T-helper 1 cell treated with Interleukin-12 subunit alpha and Interleukin-12 subunit beta and Interleukin-4 antibody, amounts not matched to agents 30 μg/mL and 1 μg/mL, for 36 hours (primary cell): ENCODE results near the gene KCNAB3.
"Not testable (repeated sequence)": the region's sequence is repeated elsewhere in the genome, so short reads cannot be mapped to it uniquely, and the experiment has no call there.

Source experiments
- H3K27ac Mint-ChIP-seq: one replicate; pipeline ENCODE4 v1.8.0; 2021; ENCODE audit warnings: mild to moderate bottlenecking, mixed read lengths
- H3K27me3 Mint-ChIP-seq: one replicate; pipeline ENCODE4 v1.8.0; 2021; ENCODE audit warnings: low read depth, mixed read lengths
- H3K36me3 Mint-ChIP-seq: one replicate; pipeline ENCODE4 v1.8.0; 2021; ENCODE audit warnings: low read depth, mixed read lengths
- H3K4me1 Mint-ChIP-seq: one replicate; pipeline ENCODE4 v1.8.0; 2021; ENCODE audit warnings: low read depth, mixed read lengths
- H3K4me3 Mint-ChIP-seq: one replicate; pipeline ENCODE4 v1.8.0; 2021; ENCODE audit warnings: mild to moderate bottlenecking, moderate library complexity, mixed read lengths
- H3K9me3 Mint-ChIP-seq: one replicate; pipeline ENCODE4 v1.8.0; 2021; ENCODE audit warnings: mixed read lengths

The KCNAB3 gene

GRCh38 chr17:7929158-7930023 lies at the start of gene KCNAB3:
Gene KCNAB3 (minus strand): TSS chr17:7929856. CDS start chr17:7929435, 421 bp downstream.
- Mint-ChIP-seq H3K4me1 (peaks cover 37% of the 10 kb centered on the region), H3K27ac (peak within 1 kb of the TSS; percentile 100), H3K36me3 (peaks cover 12% of the 10 kb centered on the region), H3K4me3 (peak within 1 kb of the TSS; percentile 100), H3K9me3 (no peaks in the 10 kb centered on the region), H3K27me3 (no peaks in the 10 kb centered on the region)

DNA sequence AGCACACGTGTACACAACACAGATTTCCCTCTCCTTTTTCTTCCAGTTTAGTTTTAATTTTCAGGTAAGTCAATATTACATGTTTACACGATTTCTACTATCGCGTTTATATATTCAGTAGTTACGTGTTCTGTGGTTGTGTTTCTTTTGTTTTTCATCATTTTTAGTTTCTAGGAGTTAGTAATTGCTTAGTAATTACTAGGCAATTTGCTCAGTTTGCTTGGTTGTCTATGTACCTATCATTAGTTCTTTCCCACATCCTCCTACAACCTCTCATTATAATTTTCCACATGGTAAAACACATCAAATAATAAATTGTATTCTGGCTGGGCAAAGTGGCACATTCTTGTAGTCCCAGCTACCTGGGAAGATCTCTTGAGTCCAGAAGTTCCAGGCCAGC lies 48.1 kb upstream of the KCNAB3 start:
- Mint-ChIP-seq H3K27ac (no peak overlapping the region), H3K36me3 (peaks cover 16% of the 10 kb centered on the region)

GRCh38 chr17:7977039-7977438 lies 47.4 kb upstream of the KCNAB3 start:
- Mint-ChIP-seq H3K9me3 (peaks cover 22% of the 10 kb centered on the region), H3K27me3 (peaks cover 15% of the 10 kb centered on the region), H3K27ac (no peak overlapping the region), H3K36me3 (peaks cover 16% of the 10 kb centered on the region), H3K4me1 (no peaks in the 10 kb centered on the region), H3K4me3 (no peak overlapping the region)

More for the DNA sequence above, 48.1 kb upstream of the KCNAB3 start:
- Mint-ChIP-seq H3K27me3 (peaks cover 22% of the 10 kb centered on the region), H3K9me3 (peaks cover 22% of the 10 kb centered on the region), H3K4me3 (no peak overlapping the region), H3K4me1 (no peaks in the 10 kb centered on the region)

DNA sequence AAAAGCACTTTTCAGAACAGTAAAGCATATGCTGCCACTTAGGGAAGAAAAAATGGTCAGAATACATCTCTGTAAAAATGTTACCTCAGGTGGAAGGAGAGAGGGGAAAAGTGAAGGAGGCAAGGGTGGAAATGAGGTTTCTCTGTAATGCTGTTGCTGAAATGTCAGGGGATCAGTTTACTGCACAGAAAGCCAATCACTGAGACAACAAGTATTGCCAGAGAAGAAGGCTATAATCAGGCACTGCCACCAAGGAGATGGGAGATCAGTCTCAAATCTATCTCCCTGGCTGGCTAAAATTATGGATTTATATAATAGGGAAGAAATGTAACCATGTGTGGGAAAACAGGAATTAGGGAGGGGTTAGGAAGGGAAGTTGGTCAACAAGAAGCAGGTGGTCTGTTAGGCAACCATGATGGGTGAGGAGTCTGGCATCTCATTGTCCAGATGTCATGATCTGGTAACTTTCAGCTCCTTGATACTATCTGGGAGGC lies 45.0 kb upstream of the KCNAB3 start:
- H3K27me3 Mint-ChIP-seq = peaks cover 11% of the 10 kb centered on the region
- no peak overlapping the region for H3K4me3 Mint-ChIP-seq
- peaks cover 16% of the 10 kb centered on the region for H3K36me3 Mint-ChIP-seq
- H3K9me3 Mint-ChIP-seq = peaks cover 22% of the 10 kb centered on the region
- H3K4me1 Mint-ChIP-seq = no peaks in the 10 kb centered on the region
- no peak overlapping the region for H3K27ac Mint-ChIP-seq

DNA sequence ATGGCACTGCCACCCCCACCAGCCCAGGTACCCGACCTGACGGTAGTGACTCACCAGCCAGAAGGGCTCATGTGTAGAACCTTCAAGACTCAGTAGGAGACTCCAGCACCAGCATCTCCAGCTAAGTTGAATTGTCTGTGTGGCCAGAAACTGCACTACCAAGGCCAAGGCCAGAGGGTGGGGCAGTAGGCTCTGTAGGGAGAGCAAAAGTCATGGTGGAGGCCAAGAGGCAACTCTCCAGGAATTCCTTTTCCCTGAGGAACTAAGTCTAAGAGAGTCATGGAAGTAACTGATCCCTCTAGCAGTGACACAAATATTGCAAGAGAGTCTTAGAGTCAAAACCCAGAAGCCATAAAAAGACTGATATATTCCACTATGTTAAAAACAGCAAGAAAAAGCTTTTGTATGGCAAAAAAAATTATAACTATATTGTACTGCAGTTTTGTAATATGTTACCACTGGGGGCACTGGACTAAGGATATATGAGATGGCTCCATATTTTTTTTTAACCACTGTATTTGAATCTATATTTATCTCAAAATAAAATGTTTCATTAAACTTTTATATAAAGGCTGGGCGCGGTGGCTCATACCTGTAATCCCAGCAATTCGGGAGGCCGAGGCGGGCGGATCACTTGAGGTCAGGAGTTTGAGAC lies 42.6 kb upstream of the KCNAB3 start:
- H3K4me1 Mint-ChIP-seq = no peaks in the 10 kb centered on the region
- H3K27me3 Mint-ChIP-seq = peaks cover 10% of the 10 kb centered on the region
- peaks cover 14% of the 10 kb centered on the region for H3K36me3 Mint-ChIP-seq
- peaks cover 22% of the 10 kb centered on the region for H3K9me3 Mint-ChIP-seq
- H3K27ac Mint-ChIP-seq = no peak overlapping the region
- no peak overlapping the region for H3K4me3 Mint-ChIP-seq

- Mint-ChIP-seq H3K36me3 (peaks cover 11% of the 10 kb centered on the region), H3K27me3 (peaks cover 4% of the 10 kb centered on the region), H3K4me3 (no peak overlapping the region), H3K9me3 (peaks cover 17% of the 10 kb centered on the region), H3K27ac (no peak overlapping the region), H3K4me1 (no peaks in the 10 kb centered on the region)
Observed at GRCh38 chr17:7971651-7972050, 42.0 kb upstream of the KCNAB3 start.

DNA sequence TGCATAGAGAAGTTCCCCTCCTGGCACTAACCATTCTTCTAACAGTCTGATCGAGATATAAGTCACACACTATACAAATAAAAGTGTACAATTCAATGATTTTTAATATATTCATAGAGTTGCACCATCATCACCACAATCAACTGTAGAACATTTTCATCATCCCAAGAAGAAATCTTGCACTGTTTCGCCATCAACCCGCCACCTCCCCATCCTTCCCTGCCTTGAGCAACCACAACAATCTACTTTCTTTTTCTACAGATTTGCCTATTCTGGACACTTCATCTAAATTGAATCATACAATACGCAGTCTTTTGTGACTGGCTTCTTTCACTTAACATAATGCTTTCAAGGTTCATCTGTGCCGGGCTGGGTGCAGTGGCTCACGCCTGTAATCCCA lies 39.8 kb upstream of the KCNAB3 start:
- Mint-ChIP-seq H3K27me3 (no peaks in the 10 kb centered on the region), H3K4me3 (no peak overlapping the region), H3K4me1 (no peaks in the 10 kb centered on the region)

DNA sequence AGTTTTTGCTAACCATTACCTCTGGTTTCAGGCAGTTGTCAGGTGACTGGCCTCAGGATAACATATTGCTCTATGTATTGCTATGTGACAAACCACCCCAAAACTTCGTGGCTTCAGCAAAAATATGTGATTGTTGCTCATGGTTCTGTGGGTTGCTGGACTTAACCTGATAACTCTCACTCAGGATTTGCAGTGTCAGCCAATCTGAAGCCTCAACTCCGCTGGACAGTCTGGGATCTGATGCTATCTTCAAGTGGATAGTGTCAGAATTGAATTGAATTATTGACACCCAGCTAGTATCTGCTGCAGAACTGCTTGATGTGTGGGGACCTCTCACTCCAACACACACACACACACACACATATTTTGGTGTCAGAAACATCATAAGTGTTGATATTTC lies 38.1 kb upstream of the KCNAB3 start:
- Mint-ChIP-seq H3K36me3 (no peaks in the 10 kb centered on the region), H3K27me3 (no peaks in the 10 kb centered on the region), H3K9me3 (no peaks in the 10 kb centered on the region)

More for the DNA sequence above, 39.8 kb upstream of the KCNAB3 start:
- Mint-ChIP-seq H3K36me3 (peaks cover 2% of the 10 kb centered on the region), H3K27ac (no peak overlapping the region), H3K9me3 (peaks cover 4% of the 10 kb centered on the region)

GRCh38 chr17:7961421-7961820 lies 31.8 kb upstream of the KCNAB3 start:
- Mint-ChIP-seq H3K27ac (no peak overlapping the region), H3K36me3 (no peaks in the 10 kb centered on the region), H3K4me1 (peaks cover 2% of the 10 kb centered on the region), H3K9me3 (no peaks in the 10 kb centered on the region), H3K4me3 (no peak overlapping the region), H3K27me3 (peaks cover 11% of the 10 kb centered on the region)

More for the DNA sequence above, 38.1 kb upstream of the KCNAB3 start:
- Mint-ChIP-seq H3K4me1 (no peaks in the 10 kb centered on the region), H3K27ac (no peak overlapping the region), H3K4me3 (no peak overlapping the region)

GRCh38 chr17:7959503-7960253 lies 30.0 kb upstream of the KCNAB3 start:
- no peak overlapping the region for H3K4me3 Mint-ChIP-seq
- H3K9me3 Mint-ChIP-seq = no peaks in the 10 kb centered on the region
- H3K36me3 Mint-ChIP-seq = no peaks in the 10 kb centered on the region
- H3K4me1 Mint-ChIP-seq = peaks cover 2% of the 10 kb centered on the region
- no peak overlapping the region for H3K27ac Mint-ChIP-seq
- peaks cover 11% of the 10 kb centered on the region for H3K27me3 Mint-ChIP-seq

DNA sequence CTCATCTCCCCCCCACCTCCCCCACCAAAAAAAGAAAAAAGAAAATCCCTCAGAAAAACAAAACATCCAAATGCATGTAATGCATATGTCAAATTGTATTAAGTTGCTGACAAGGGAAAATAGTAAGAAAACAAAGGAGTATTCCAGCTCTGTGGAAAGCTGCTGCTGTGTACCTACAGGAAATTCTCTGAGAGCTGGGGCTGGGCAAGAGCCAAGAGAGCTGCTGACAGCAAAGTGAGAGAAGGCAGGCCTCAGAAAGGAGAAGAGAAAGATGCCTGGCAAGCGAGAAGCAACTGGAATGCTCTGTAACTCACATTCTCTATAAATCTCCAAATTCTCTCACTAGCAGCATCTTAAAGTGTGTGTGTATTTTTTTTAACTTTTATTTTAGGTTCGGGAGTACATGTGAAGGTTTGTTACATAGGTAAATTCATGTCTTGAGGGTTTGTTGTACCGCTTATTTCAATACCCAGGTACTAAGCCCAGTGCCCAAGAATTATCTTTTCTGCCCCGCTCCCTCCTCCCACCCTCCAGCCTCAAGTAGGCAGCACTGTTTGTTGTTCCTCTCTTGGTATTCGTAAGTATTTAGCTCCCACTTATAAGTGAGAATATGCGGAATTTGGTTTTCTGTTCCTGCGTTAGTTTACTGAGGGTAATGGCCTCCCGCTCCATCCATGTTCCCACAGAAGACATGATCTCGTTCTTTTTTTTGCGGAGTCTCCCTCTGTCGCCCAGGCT lies 26.7 kb upstream of the KCNAB3 start:
- Mint-ChIP-seq H3K9me3 (no peaks in the 10 kb centered on the region), H3K27ac (no peak overlapping the region), H3K4me3 (no peak overlapping the region), H3K36me3 (no peaks in the 10 kb centered on the region), H3K27me3 (peaks cover 6% of the 10 kb centered on the region), H3K4me1 (peaks cover 12% of the 10 kb centered on the region)

DNA sequence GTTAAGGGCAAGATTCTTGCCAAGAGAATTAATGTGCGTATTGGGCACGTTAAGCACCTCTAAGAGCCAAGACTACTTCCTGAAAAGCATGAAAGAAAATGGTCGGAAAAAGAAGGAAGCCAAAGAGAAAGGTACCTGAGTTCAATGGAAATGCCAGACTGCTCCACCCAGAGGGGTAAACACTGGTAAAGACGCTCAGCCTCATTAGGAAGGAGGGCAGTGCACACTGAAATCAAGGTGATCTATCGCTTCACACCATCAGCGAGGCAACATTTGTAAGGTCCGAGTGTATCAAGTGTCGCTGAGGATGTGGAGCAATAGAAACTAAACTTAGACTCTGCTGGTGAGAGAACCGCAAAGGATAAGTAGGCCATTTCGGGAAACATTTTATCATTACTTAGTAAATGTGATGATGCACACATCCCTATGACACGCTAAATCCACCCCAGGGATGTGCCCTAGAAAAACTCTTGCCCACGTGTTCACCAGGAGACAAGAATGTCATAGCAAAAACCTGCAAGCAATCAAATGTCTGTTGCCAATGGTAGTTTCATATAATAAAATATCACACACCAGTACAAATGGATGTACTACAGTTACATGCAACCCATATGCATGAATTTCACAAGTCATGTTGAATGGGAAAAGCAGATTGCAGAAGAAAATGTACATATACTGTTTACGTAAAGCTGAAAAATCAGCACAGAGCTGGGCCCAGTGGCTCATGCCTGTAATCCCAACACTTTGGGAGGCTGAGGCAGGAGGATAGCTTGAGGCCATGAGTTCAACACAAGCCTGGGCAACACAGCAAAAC lies 26.0 kb upstream of the KCNAB3 start:
- Mint-ChIP-seq H3K36me3 (no peaks in the 10 kb centered on the region), H3K4me1 (peaks cover 15% of the 10 kb centered on the region), H3K27ac (no peak overlapping the region), H3K9me3 (no peaks in the 10 kb centered on the region), H3K27me3 (peaks cover 6% of the 10 kb centered on the region), H3K4me3 (no peak overlapping the region)

DNA sequence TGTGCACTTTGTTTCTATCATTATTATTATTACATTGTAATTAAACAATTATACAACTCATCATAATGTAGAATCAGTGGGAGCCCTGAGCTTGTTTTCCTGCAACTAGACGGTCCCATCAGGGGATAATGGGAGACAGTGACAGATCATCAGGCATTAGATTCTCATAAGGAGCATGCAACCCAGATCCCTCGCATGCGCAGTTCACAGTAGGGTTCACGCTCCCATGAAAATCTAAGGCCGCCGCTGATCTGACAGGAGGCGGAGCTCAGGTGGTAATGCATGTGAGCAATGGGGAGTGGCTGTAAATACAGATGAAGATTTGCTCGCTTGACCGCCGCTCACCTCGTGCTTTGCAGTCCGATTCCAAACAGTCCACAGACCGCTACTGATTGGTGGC lies 23.6 kb upstream of the KCNAB3 start:
- not testable (repeated sequence) for H3K27me3 Mint-ChIP-seq, H3K9me3 Mint-ChIP-seq, H3K4me3 Mint-ChIP-seq
- Mint-ChIP-seq H3K27ac (peak overlapping the region; percentile 50), H3K36me3 (peaks cover 13% of the 10 kb centered on the region), H3K4me1 (peaks cover 18% of the 10 kb centered on the region)
